Measurements from ENCODE around the gene SIGLEC6.

DNA sequence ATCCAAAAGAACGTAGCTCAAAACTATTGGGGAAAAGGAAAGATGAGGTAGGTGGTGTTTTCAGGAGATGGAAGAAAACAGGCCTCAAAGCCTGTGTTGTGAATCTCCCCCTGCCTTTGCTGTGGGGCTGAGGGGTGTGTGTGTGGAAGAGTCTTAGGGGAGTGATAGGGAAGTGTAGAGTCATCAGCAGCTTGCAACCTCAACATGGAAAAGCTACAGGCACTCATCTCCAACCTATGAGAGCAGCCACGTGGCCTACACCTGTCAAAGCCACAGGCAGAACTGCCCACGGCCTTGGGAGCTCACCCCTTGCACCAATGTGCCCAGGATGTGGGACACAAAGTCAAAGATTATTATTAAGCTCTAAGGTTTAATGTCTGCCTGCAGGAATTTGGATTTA lies 25.6 kb downstream of the SIGLEC6 start:
- TF ChIP-seq, protein P1, sequence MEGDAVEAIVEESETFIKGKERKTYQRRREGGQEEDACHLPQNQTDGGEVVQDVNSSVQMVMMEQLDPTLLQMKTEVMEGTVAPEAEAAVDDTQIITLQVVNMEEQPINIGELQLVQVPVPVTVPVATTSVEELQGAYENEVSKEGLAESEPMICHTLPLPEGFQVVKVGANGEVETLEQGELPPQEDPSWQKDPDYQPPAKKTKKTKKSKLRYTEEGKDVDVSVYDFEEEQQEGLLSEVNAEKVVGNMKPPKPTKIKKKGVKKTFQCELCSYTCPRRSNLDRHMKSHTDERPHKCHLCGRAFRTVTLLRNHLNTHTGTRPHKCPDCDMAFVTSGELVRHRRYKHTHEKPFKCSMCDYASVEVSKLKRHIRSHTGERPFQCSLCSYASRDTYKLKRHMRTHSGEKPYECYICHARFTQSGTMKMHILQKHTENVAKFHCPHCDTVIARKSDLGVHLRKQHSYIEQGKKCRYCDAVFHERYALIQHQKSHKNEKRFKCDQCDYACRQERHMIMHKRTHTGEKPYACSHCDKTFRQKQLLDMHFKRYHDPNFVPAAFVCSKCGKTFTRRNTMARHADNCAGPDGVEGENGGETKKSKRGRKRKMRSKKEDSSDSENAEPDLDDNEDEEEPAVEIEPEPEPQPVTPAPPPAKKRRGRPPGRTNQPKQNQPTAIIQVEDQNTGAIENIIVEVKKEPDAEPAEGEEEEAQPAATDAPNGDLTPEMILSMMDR (IDR thresholded peaks at IDR 0.05): no peak
- no peak for TF ChIP-seq ZFX (IDR thresholded peaks at IDR 0.05; ENCODE audit: borderline replicate concordance)
